HG03108 (cell line): ENCODE measurements around the gene RAD50.

Experiments used
- ATAC-seq: cut with Tn5 transposase; IDR thresholded peaks from one replicate; pipeline ENCODE4 v1.9.1; 2021; ENCODE audit warnings: moderate library complexity; ENCODE audit not compliant: unreplicated experiment

Gene RAD50

GRCh38 chr5:132673939-132674630, 117.3 kb downstream of the RAD50 start, which contains the start of gene IL4:
Gene IL4 (plus strand): TSS chr5:132673989. CDS start chr5:132674051, 62 bp downstream.
- ATAC-seq: no peak

- peak; percentile 85 for ATAC-seq
Observed at GRCh38 chr5:132674671-132675506, 118.1 kb downstream of the RAD50 start.

GRCh38 chr5:132675936-132676689, 119.3 kb downstream of the RAD50 start:
- ATAC-seq: no peak

DNA sequence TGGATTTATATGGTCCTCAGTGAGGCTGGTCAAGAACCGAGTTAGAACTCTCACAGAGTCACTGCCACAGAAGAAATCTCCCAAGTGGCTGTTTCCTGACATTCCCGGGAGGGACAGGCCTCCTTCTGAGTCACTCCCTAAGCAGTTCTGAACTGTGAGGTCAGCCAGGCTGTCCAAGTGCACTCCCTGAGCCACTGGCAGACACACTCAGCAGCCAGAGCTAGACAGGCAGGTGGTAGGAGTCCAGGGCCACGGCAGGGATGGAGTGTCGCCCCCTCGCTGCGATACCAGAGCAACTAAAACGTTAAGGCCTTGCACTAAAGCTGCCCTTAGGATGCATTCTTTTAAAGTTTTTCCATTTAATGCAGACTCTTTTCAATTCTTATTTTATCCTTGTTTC, 120.4 kb downstream of the RAD50 start:
- no peak for ATAC-seq

DNA sequence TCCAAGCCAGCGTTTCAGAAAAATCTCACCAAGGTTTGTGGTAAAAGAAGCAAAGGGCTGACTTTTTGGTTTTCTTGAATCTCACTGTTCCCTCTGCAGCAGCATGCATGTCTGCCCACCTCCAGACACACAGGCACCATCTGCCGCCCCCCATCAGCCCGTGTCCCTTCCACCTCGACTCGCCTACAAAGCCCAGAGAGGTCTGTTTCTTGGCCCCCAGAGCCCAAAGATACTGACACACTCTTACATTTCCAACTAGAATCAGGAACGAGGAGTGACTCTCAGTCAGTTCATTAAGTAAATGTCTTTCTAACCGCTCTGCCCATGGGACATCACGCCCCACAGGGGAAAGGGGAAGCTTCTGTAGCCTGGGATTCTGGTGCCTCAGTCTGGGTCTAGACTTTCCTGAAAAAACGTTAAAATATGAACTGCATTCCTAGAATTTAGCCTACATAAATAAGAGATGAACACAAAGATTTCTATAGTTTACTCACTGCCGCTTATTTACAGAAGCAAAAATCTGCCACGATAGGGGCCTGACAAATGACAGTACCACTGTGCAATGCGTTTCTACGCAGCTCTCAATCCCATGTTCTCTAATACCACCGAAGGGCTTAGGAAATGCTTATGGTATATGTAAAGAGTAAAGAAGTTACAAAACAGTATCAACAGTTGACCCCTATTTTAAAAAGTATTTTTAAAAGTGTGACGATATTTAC, 121.1 kb downstream of the RAD50 start:
- no peak for ATAC-seq

- no peak for ATAC-seq
Observed at GRCh38 chr5:132678735-132679134, 122.0 kb downstream of the RAD50 start.

DNA sequence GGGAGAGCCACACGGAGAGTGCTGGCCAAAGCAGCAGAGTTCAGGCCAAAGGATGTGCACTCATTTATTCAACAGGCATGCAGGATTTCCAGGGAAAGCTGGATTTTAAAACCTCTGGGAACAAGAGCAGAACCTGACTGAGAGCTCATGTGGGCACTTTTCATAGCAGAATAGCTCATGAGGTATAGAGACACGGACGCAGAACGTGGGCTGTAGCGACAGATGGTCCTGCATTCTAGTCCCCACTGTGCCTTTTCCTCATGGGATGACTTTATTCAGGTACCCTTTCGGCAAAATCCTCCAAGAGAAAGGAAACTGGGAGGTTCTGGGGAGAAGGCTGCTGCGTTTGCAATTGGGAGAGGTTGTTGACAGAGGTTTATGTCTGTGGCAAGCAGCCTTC, 122.4 kb downstream of the RAD50 start:
- ATAC-seq: no peak

- ATAC-seq: no peak
Observed at GRCh38 chr5:132679717-132680380, 123.1 kb downstream of the RAD50 start.

DNA sequence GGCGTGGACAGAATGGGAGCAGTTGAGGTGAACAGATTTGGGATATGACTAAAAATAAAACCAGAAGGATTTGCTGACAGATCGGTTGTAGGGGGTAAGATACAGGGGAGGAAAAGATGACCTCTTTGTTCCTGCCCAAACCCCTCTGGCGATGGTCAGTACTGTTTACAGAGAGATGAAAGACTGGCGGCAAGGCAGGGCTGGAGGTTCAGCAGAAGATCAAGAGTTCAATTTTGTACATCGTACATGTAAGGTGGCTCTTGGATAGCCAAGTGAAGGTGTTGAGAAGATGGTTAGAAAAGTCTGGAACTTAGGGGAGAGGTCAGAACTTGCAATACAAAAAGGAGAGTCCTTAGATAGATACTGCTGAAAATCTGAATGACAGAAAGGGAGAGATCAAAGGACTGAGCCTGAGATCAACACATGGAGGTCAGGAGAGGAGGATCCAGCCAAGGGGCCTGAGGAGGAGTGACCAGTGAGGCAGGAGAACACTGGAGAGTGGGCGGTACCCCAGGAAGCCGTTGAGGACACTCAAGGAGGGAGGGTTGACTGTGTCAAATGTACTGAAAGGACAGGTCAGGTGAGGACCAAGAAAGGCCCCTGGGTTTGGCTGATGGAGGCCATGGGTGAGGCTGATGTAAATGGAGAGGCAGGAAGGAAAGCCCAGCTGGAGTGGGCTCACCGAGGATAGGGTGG, 124.2 kb downstream of the RAD50 start:
- ATAC-seq: no peak

DNA sequence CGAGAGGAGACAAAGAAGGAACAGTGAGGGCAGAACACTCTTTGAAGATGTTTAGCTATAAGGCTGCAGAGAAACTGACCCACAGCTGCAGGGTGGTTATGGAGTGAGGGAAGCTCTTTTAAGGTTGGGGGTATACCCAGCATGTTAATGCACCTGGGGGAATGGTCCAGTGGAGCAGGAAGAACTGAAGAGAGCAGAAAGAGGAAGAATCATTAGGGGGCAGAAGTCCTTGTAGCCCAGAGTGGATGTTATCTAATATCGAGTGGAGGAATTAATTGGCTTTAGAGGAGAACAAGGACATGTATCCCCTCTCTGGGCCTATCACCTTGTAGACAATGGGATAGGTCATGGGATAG, 124.7 kb downstream of the RAD50 start:
- ATAC-seq: no peak

DNA sequence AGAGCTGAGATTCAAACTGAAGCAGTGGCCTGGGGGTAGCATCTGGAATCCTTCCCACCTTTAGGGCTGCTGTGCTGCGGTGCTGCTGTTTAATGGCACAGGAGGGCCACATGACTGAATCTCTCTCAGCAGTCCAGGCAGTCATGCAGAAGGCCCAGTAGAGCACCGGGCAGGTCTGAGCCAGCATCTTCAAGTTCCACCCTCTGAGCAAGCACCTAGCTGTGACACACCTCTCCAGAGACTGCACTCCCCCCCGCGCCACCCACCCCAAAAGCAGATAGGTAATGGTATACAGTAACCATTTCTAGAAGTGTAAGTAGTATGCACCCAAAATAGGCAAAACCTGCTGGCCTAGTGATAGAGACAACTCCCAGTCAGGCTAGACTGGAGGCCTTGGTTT, 125.2 kb downstream of the RAD50 start:
- no peak for ATAC-seq

DNA sequence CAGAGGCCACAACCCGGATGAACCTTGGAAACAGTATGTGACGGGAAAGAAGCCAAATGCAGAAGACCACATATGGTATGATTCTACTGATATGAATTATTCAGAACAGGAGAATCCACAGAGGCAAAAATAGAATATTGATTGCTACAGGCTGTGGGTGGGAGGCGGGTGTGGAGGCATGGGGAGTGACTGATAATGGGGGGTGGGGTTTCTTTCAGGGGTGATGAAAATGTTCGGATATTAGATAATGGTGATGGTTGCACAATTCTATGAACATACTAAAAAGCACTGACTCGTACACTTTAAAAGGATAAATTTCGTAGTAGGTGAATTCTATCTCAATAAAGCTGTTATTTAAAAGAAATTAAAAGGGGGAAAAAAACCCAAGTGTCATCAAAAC, 127.7 kb downstream of the RAD50 start:
- ATAC-seq: no peak

DNA sequence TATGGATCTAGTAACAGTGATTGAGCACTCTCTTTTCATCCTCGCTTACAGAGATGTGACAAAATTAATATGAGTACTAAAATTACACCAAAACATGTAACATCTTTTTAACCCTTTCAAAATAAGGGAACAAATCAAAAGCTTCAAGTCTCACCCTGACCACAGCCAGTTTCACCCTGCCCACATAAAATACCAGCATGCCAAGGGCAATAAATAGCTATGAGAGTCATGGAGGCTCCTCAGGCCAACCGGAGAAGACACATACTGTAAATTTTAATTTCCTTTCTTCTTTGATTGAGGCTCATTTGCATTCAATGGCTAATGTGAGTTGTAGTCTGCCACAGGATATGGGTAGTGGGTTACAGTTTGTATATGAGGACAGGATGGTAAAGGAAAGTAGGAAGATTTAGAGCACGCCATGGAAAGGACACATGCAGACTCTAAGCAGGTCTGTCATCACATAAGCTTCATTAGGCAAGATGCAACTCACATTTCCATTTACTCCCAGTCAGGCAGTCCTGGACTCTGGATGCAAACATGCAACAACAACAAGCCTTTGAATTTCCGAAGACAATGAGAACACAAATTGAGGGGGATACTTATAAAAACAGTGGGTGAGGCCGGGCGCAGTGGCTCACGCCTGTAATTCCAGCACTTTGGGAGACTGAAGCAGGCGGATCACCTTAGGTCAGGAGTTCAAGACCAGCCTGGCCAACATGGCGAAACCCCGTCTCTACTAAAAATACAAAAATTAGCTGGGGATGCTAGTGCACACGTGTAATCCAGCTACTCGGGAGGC, 128.3 kb downstream of the RAD50 start:
- ATAC-seq: no peak

DNA sequence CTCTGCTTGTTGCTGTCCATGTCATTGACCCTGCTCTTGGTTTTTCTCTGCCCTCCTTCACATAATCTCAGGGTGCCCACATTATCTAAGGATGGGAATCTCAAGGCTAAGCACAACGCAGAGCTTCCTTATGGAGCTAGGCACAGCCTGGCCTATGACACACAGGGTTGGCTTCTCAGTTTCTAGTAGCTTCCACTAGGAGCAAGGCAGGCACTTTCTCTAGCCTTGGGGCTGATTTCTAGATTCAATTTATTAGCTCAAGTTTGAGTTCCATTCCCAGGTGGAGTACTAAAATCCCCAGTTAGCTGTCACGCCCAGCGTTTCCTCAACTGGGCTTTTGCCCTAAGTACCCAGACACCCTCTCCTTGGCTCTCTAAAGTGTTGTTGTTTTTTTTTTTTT, 129.4 kb downstream of the RAD50 start:
- ATAC-seq: no peak

DNA sequence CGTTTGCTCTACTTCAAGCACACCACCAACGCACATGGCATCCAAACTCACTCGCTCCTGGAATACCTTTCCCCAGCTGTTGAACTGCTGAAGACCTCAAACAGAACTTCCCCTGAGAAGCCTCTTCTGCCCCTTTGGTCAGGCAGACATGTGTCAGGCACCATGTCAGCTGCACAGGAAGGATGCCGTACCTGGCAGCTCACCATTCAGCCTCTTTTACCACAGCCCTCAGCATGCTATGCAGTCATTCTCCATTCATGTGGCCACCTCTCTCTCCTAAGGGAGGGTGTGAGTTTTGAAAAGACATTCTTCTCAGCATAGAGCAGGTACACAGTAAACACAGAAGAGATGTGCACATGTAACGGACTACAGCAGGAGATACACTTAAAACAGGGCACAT, 131.2 kb downstream of the RAD50 start:
- ATAC-seq: peak; percentile 30

- ATAC-seq: peak; percentile 44
Observed at GRCh38 chr5:132688536-132689339, 132.0 kb downstream of the RAD50 start.

- no peak for ATAC-seq
Observed at GRCh38 chr5:132689513-132689912, 132.7 kb downstream of the RAD50 start.

DNA sequence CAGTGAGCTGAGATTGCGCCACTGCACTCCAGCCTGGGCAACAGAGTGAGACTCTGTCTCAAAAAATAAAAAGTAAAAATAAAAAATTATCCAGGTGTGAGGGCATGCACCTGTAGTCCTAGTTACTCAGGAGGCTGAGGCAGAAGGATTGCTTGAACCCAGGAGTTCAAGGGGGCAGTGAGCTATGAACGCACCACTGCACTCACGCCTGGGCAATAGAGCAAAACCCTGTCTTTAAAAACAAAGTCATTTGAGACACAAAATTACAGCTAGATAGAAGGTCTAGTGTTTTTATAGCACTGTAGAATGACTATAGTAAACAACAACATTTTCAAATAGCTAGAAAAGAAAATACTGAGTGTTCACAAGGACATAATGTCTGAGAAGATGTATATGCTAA, 133.4 kb downstream of the RAD50 start:
- no peak for ATAC-seq
